ENCODE results near the gene EBF4. TPM values are rescaled to one million over a fixed set of nuclear protein-coding genes. Genes with fewer than 3 reads are reported as not detected.

The EBF4 gene
- total RNA-seq, 1 donor from 2014 or later = 15.3 TPM

- Histone ChIP-seq H3K27me3 (ENCODE audit: low read depth) (peaks cover 4% of the 10 kb centered on the region), H3K36me3 (no peaks in the 10 kb centered on the region), H3K27ac (no peak overlapping the region), H3K4me1 (no peaks in the 10 kb centered on the region), H3K9me3 (no peaks in the 10 kb centered on the region), H3K4me3 (no peak overlapping the region)
- no peak for TF ChIP-seq CTCF (IDR thresholded peaks at IDR 0.05)
- intact Hi-C loops (cut with DNase I) = no loop called here
- DNase-seq (no peak), ATAC-seq (no peak)
These were observed 46.4 kb downstream of the EBF4 start for GRCh38 chr20:2739042-2739398.

GRCh38 chr20:2740702-2741101, 48.1 kb downstream of the EBF4 start:
- H3K9me3 ChIP-seq = no peaks in the 10 kb centered on the region
- DNase-seq (no peak), ATAC-seq (no peak)
- no peaks in the 10 kb centered on the region for H3K36me3 ChIP-seq
- no peak for TF ChIP-seq CTCF (IDR thresholded peaks at IDR 0.05)
- no peak overlapping the region for H3K27ac ChIP-seq
- H3K27me3 ChIP-seq (ENCODE audit: low read depth) = peaks cover 4% of the 10 kb centered on the region
- H3K4me3 ChIP-seq = no peak overlapping the region
- H3K4me1 ChIP-seq = no peaks in the 10 kb centered on the region
- intact Hi-C loops (cut with DNase I) = no loop called here

- H3K4me1 ChIP-seq = no peaks in the 10 kb centered on the region
- no peaks in the 10 kb centered on the region for H3K27me3 ChIP-seq (ENCODE audit: low read depth)
- ATAC-seq (no peak), DNase-seq (no peak)
- TF ChIP-seq CTCF (IDR thresholded peaks at IDR 0.05) = no peak
- no peaks in the 10 kb centered on the region for H3K9me3 ChIP-seq
- no peak overlapping the region for H3K4me3 ChIP-seq
- H3K36me3 ChIP-seq = no peaks in the 10 kb centered on the region
- intact Hi-C loops (cut with DNase I) = no loop called here
- H3K27ac ChIP-seq = no peak overlapping the region
These were observed 48.9 kb downstream of the EBF4 start for GRCh38 chr20:2741463-2741862.

- no peaks in the 10 kb centered on the region for H3K4me1 ChIP-seq
- H3K4me3 ChIP-seq = no peak overlapping the region
- no peaks in the 10 kb centered on the region for H3K9me3 ChIP-seq
- no peaks in the 10 kb centered on the region for H3K27me3 ChIP-seq (ENCODE audit: low read depth)
- no peaks in the 10 kb centered on the region for H3K36me3 ChIP-seq
- ATAC-seq (no peak), DNase-seq (no peak)
- intact Hi-C loops (cut with DNase I) = no loop called here
- no peak overlapping the region for H3K27ac ChIP-seq
- TF ChIP-seq CTCF (IDR thresholded peaks at IDR 0.05) = no peak
These were observed 49.3 kb downstream of the EBF4 start for GRCh38 chr20:2741881-2742280.

GRCh38 chr20:2742431-2742830, 49.9 kb downstream of the EBF4 start:
- Histone ChIP-seq H3K4me3 (no peak overlapping the region), H3K27ac (no peak overlapping the region), H3K9me3 (no peaks in the 10 kb centered on the region), H3K36me3 (no peaks in the 10 kb centered on the region), H3K27me3 (ENCODE audit: low read depth) (no peaks in the 10 kb centered on the region), H3K4me1 (no peaks in the 10 kb centered on the region)
- peak; percentile 6 to 13 for ATAC-seq
- intact Hi-C loops (cut with DNase I) = no loop called here
- TF ChIP-seq CTCF (IDR thresholded peaks at IDR 0.05) = no peak
- DNase-seq = no peak
